GM12865 (cell line): ENCODE measurements around the gene FMN2.

Experiments used
- DNase-seq: peaks from one replicate; pipeline ENCODE4 v3.0.0; 2010; ENCODE audit warnings: low read depth
- H3K4me3 ChIP-seq: 2 replicates; pipeline ENCODE4 v1.5.1; 2011; ENCODE audit warnings: mild to moderate bottlenecking, low read depth, low read length, control low read depth
- CTCF ChIP-seq: IDR thresholded peaks from 2 replicates; pipeline ENCODE4 v1.5.1; 2011; ENCODE audit warnings: low read length, control low read depth, low read depth, inconsistent platforms; ENCODE audit not compliant: insufficient read depth; ENCODE audit errors: missing control alignments

FMN2 gene

DNA sequence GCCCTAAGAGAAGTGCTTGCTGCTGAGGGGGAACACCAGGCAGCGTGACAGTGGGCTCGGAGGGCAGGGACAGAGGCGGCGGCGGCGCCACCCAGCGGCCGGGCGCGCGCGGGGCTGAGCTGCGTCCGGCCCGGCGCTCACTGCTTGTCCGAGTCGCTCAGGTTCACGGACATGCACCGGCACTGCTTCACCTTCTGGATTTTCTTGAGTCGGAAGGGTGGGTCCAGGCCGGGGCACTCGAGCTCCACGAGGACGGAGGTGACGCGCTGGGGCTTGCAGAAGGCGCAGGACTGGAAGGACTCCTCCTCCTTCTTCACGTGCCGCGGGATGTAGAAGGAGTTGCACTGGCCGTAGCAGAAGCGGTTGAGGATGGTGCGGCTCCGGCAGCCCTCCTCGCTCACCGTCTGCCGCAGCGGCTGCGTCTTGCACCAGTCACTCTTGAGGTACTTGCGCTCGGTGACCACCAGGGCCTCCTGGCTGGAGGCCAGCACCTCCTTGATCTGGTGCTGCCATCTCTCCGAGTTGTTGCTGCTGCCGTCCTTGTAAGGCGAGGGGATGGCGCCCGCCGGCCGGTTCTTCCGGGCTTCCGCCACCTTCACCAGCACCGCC, 401.3 kb downstream of the FMN2 start:
- TF ChIP-seq CTCF: no peak
- DNase-seq: no peak
- no peak overlapping the region for H3K4me3 ChIP-seq

DNA sequence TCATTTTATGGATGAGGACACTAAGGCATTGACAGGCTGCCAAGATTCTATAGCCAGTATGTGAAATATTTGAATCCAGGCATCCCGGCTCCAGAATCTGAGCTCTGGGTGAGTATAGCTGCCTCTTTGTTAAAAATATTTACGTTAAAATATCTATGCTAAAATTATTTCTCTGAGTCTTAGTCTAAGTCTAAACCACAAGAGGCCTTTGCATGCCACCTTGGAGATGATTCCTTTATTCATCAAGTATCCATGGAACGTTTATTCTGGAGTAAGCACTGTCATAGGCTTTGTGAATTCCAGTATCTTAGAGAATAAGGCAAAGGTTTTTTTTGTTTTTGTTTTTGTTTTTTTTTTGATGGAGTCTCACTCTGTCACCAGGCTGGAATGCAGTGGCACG, 403.9 kb downstream of the FMN2 start:
- TF ChIP-seq CTCF: no peak
- H3K4me3 ChIP-seq: no peak overlapping the region
- DNase-seq: no peak

- no peak for TF ChIP-seq CTCF
- H3K4me3 ChIP-seq: no peak overlapping the region
- DNase-seq: no peak
Observed at GRCh38 chr1:240496356-240496755, 404.7 kb downstream of the FMN2 start.

GRCh38 chr1:240496941-240497340, 405.3 kb downstream of the FMN2 start:
- DNase-seq: no peak
- no peak for TF ChIP-seq CTCF
- H3K4me3 ChIP-seq: no peak overlapping the region

GRCh38 chr1:240497908-240498307, 406.2 kb downstream of the FMN2 start:
- H3K4me3 ChIP-seq: no peak overlapping the region
- DNase-seq: no peak
- no peak for TF ChIP-seq CTCF

GRCh38 chr1:240498335-240498734, 406.7 kb downstream of the FMN2 start:
- no peak for TF ChIP-seq CTCF
- no peak overlapping the region for H3K4me3 ChIP-seq
- DNase-seq: no peak

DNA sequence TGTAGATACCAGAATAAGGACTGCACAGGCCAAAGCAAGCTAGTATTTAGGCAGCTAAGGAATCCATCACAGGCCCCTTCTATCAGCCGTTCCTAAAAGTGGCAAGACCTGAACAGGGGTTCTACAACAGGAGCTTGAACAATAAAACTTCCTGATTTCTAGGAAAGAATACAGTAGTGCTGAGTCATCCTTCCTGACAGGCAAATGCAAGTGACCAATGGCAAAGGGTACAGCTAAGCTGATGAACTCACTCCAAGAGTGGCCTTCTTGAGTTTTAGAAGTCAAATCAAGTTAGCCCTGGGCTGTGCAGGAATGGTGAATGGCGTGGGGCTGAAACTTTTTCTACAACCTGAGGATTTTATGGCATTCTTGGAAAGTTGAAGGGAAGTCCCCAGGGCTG, 407.3 kb downstream of the FMN2 start:
- no peak for TF ChIP-seq CTCF
- no peak for DNase-seq
- no peak overlapping the region for H3K4me3 ChIP-seq
